Suprapubic skin (tissue), 4 donors: ENCODE data around the gene A2ML1. TPM values are rescaled to one million over a fixed set of nuclear protein-coding genes. Genes with fewer than 3 reads are reported as not detected.

Experiments used
- DNase-seq, 2 donors: peaks; one replicate each; pipeline ENCODE4 v3.0.0-alpha.2; 2019; ENCODE audit warnings: low spot score in 2 of 2
- H3K27ac ChIP-seq: fragments of 200-600 bp; sonication (generic); one replicate; pipeline ENCODE4 v1.5.1; 2019
- H3K27me3 ChIP-seq: fragments of 200-600 bp; sonication (generic); one replicate; pipeline ENCODE4 v1.5.1; 2019
- H3K36me3 ChIP-seq: fragments of 200-600 bp; sonication (generic); one replicate; pipeline ENCODE4 v1.5.1; 2019
- H3K4me1 ChIP-seq: fragments of 200-600 bp; sonication (generic); one replicate; pipeline ENCODE4 v1.5.1; 2019
- H3K4me3 ChIP-seq: fragments of 200-600 bp; sonication (generic); one replicate; pipeline ENCODE4 v1.5.1; 2019; ENCODE audit warnings: mild to moderate bottlenecking
- H3K9me3 ChIP-seq: fragments of 200-600 bp; sonication (generic); one replicate; pipeline ENCODE4 v1.5.1; 2019
- EP300 ChIP-seq: sonication (generic); formaldehyde crosslinking; IDR thresholded peaks from one replicate; pipeline ENCODE4 v1.6.1; 2017; ENCODE audit warnings: antibody characterized with exemption
- POLR2A ChIP-seq, 2 donors: fragments of 450-650 bp; IDR thresholded peaks; one replicate each; pipeline ENCODE4 v1.6.1; 2017; ENCODE audit warnings: antibody characterized with exemption in 2 of 2, mild to moderate bottlenecking in 2 of 2, moderate library complexity in 2 of 2
- POLR2AphosphoS5 ChIP-seq, 3 donors: sonication (generic); formaldehyde crosslinking; IDR thresholded peaks; one replicate each; pipeline ENCODE4 v1.6.1; 2017; ENCODE audit warnings: antibody characterized with exemption in 3 of 3
- WGBS: methylation state at CpG from one replicate; pipeline ENCODE4 v1.1.5; 2018; 5-methylcytosine and 5-hydroxymethylcytosine counted together
- total RNA-seq, 4 donors: library from RNA; depleted of rRNA; stranded (reverse); fragments of >200 nt; gene quantifications; one replicate each; pipeline ENCODE4 v1.1.0, GENCODE V29; 2016
- TF ChIP-seq, protein P1 (sequence below), 2 donors: fragments of 200-600 bp in 1 of 2; fragments of 450-650 bp in 1 of 2; sonication (generic) in 1 of 2; IDR thresholded peaks; one replicate each; pipeline ENCODE4 v1.5.1; 2016 to 2019; ENCODE audit warnings: antibody characterized with exemption in 2 of 2, mild to moderate bottlenecking in 1 of 2, moderate library complexity in 1 of 2

Gene A2ML1
- total RNA-seq, 4 donors from 2014 or later = 166 to 268 (median 218) TPM

DNA sequence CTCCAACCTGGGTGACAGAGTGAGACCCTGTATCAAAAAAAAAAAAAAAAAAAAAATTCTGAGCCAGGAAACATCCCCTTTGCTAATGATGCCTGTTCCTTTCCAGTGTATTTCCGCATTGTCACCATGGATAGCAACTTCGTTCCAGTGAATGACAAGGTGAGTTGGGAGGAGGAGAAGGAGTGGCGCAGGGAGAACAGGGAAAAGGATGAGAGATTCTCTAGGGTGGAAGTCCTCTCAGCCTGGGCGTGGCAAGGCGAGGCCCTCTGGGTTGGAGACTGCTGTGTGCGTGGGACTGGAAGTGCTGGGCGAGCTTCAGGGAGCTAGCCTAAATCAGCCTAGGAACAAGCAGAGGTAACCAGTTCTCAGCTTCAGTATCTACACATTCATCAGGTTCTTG, 7.2 kb downstream of the A2ML1 start:
- Histone ChIP-seq H3K27ac (no peak overlapping the region), H3K27me3 (no peaks in the 10 kb centered on the region), H3K4me1 (peaks cover 22% of the 10 kb centered on the region), H3K36me3 (no peaks in the 10 kb centered on the region), H3K9me3 (no peaks in the 10 kb centered on the region), H3K4me3 (no peak overlapping the region)
- no peak for DNase-seq
- 81% methylated on average over 7 of the region's 7 CpGs for WGBS
- TF ChIP-seq, protein P1, sequence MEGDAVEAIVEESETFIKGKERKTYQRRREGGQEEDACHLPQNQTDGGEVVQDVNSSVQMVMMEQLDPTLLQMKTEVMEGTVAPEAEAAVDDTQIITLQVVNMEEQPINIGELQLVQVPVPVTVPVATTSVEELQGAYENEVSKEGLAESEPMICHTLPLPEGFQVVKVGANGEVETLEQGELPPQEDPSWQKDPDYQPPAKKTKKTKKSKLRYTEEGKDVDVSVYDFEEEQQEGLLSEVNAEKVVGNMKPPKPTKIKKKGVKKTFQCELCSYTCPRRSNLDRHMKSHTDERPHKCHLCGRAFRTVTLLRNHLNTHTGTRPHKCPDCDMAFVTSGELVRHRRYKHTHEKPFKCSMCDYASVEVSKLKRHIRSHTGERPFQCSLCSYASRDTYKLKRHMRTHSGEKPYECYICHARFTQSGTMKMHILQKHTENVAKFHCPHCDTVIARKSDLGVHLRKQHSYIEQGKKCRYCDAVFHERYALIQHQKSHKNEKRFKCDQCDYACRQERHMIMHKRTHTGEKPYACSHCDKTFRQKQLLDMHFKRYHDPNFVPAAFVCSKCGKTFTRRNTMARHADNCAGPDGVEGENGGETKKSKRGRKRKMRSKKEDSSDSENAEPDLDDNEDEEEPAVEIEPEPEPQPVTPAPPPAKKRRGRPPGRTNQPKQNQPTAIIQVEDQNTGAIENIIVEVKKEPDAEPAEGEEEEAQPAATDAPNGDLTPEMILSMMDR (IDR thresholded peaks at IDR 0.05) = no peak
- TF ChIP-seq EP300 = no peak
- no peak for TF ChIP-seq POLR2A (IDR thresholded peaks at IDR 0.05)
- no peak for TF ChIP-seq POLR2AphosphoS5 (IDR thresholded peaks at IDR 0.05)

DNA sequence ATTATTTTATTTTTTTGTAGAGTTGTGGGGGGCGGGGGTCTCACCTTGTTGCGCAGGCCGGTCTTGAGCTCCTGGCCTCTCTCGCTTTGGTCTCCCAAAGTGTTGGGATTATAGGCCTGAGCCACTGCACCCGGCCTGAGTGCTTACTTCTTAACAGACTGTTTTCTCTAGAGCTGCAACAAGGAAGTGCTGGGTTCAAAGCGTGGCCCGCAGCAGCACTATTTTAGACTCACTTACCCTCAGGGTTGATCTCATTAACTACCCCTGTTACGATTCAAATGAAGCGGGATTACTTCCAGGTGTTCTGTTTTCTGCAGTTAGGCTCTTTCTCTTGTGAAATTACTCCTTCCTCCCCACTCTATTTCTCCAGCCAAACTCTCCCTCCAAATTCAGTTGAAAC, 8.7 kb downstream of the A2ML1 start:
- TF ChIP-seq, protein P1 (IDR thresholded peaks at IDR 0.05) = no peak
- TF ChIP-seq EP300 (no peak), POLR2A (IDR thresholded peaks at IDR 0.05) (no peak), POLR2AphosphoS5 (IDR thresholded peaks at IDR 0.05) (no peak)
- Histone ChIP-seq H3K9me3 (no peaks in the 10 kb centered on the region), H3K4me1 (peaks cover 22% of the 10 kb centered on the region), H3K4me3 (no peak overlapping the region), H3K36me3 (no peaks in the 10 kb centered on the region), H3K27me3 (no peaks in the 10 kb centered on the region), H3K27ac (no peak overlapping the region)
- DNase-seq = no peak
- 85% methylated on average over 9 of the region's 9 CpGs for WGBS

DNA sequence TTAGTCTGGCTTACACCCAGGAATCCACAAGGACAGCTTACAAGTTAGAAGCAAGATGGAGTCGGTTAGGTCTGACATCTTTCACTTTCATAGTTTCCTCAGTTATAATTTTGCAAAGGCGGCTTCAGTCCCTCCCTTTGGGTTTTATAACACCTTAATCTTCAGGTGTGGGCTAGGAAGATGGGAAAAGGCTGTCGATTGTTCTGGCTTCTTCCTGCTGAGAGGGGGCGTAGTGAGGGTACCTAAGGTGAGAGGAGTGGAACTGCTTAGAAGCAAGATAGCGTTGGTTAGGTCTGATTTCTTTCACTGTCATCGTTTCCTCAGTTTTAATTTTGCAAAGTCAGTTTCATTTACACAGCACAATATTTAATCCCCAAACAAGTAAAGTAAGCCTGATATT, 10.1 kb downstream of the A2ML1 start:
- no peaks in the 10 kb centered on the region for H3K9me3 ChIP-seq
- 87% methylated on average over 6 of the region's 6 CpGs for WGBS
- H3K4me1 ChIP-seq = peaks cover 15% of the 10 kb centered on the region
- TF ChIP-seq EP300 (no peak), POLR2AphosphoS5 (IDR thresholded peaks at IDR 0.05) (no peak), POLR2A (IDR thresholded peaks at IDR 0.05) (no peak)
- TF ChIP-seq, protein P1 (IDR thresholded peaks at IDR 0.05) = no peak
- no peak for DNase-seq
- H3K4me3 ChIP-seq = no peak overlapping the region
- H3K36me3 ChIP-seq = no peaks in the 10 kb centered on the region
- no peaks in the 10 kb centered on the region for H3K27me3 ChIP-seq
- no peak overlapping the region for H3K27ac ChIP-seq

GRCh38 chr12:8834230-8834629, 11.8 kb downstream of the A2ML1 start:
- Histone ChIP-seq H3K36me3 (no peaks in the 10 kb centered on the region), H3K27me3 (no peaks in the 10 kb centered on the region), H3K9me3 (no peaks in the 10 kb centered on the region), H3K27ac (no peak overlapping the region), H3K4me1 (no peaks in the 10 kb centered on the region), H3K4me3 (no peak overlapping the region)
- WGBS = 68% methylated on average over 1 of the region's 1 CpG
- no peak for TF ChIP-seq POLR2A (IDR thresholded peaks at IDR 0.05)
- TF ChIP-seq, protein P1 (IDR thresholded peaks at IDR 0.05) = no peak
- no peak for TF ChIP-seq POLR2AphosphoS5 (IDR thresholded peaks at IDR 0.05)
- TF ChIP-seq EP300 = no peak
- no peak for DNase-seq

- Histone ChIP-seq H3K27me3 (no peaks in the 10 kb centered on the region), H3K27ac (no peak overlapping the region), H3K4me1 (no peaks in the 10 kb centered on the region), H3K9me3 (no peaks in the 10 kb centered on the region), H3K36me3 (no peaks in the 10 kb centered on the region), H3K4me3 (no peak overlapping the region)
- TF ChIP-seq EP300 (no peak), POLR2AphosphoS5 (IDR thresholded peaks at IDR 0.05) (no peak), POLR2A (IDR thresholded peaks at IDR 0.05) (no peak)
- TF ChIP-seq, protein P1 (IDR thresholded peaks at IDR 0.05) = no peak
- WGBS = 89% methylated on average over 9 of the region's 9 CpGs
- no peak for DNase-seq
Measured at GRCh38 chr12:8837291-8837690, 14.9 kb downstream of the A2ML1 start.
